HG02798 (cell line): ENCODE results near the gene MORC1.
"Not testable (repeated sequence)": the region's sequence is repeated elsewhere in the genome, so short reads cannot be mapped to it uniquely, and the experiment has no call there.

ENCODE experiments used
- ATAC-seq: cut with Tn5 transposase; IDR thresholded peaks from one replicate; pipeline ENCODE4 v1.9.1; 2021; ENCODE audit warnings: mild to moderate bottlenecking; ENCODE audit not compliant: unreplicated experiment, poor library complexity

The MORC1 gene, protein sequence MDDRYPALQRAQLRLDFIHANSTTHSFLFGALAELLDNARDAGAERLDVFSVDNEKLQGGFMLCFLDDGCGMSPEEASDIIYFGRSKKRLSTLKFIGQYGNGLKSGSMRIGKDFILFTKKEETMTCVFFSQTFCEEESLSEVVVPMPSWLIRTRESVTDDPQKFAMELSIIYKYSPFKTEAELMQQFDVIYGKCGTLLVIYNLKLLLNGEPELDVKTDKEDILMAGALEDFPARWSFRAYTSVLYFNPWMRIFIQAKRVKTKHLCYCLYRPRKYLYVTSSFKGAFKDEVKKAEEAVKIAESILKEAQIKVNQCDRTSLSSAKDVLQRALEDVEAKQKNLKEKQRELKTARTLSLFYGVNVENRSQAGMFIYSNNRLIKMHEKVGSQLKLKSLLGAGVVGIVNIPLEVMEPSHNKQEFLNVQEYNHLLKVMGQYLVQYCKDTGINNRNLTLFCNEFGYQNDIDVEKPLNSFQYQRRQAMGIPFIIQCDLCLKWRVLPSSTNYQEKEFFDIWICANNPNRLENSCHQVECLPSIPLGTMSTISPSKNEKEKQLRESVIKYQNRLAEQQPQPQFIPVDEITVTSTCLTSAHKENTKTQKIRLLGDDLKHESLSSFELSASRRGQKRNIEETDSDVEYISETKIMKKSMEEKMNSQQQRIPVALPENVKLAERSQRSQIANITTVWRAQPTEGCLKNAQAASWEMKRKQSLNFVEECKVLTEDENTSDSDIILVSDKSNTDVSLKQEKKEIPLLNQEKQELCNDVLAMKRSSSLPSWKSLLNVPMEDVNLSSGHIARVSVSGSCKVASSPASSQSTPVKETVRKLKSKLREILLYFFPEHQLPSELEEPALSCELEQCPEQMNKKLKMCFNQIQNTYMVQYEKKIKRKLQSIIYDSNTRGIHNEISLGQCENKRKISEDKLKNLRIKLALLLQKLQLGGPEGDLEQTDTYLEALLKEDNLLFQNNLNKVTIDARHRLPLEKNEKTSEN

DNA sequence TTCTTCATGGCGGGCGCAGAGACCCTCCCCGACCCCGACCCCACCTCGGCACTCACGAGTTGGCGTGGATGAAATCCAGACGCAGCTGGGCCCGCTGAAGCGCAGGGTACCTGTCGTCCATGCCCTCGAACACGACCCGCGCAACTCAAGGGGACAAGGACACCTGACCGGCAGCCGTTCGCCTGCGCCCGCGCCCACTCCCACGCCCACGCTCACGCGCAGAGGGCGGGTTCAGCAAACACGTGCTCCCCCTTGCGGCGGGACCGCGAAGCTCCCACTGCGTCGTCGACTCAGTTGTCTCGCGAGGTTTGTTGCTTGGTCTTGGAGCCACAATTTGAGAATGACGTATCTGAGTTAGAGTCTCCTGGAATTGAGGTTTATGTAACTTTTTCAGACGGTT lies at the start of gene MORC1:
TSS of gene MORC1 (minus strand) at position 196 of the 400 bp plus-strand sequence. CDS start at position 121, 75 bp downstream.
- ATAC-seq, result no peak

DNA sequence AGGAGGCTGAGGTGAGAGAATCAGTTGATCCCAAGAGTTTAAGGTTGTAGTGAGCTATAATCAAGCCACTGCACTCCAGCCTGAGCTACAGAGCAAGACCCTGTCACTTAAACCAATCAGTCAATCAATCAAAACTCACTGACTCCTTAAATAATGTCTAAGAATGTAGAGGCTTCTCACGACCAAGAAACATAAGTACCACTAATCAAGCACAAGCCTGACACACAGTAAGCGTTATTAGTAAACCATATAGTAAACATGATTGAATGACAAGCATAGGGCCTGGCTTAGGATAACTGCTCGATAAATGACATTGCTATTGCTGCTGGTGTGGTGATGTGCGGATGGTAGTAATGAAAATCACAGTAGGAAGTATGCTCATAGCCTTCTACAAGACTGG lies 48.0 kb upstream of the MORC1 start:
- no peak for ATAC-seq

DNA sequence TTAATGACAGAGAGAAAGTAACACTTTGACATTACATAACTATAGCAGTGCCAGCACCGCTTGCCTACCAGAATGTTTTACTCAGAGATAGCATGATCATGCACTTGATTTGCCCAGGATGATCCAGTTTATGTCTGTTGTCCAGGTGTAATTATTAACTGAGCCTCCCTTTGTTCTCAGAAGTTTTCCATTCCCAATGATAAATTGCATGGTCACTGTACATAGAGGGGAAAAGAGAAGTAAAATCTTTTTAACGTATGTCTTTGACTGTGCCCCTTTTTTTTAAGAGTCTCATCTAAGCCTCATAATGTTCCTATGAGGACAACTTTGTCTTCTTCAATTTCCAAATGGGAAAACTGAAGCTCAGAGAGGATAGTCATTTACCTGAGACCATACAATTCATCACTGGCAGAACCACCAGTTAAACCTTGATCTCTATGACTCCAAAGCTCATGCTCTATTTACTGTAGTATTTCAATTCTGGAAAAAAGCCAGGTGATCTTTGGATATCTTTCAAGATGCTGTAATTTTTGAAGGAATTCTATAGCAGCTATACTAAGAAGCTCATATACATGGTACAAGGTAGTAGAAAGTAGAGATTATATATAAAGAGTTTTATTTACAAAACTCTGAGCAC lies 43.7 kb upstream of the MORC1 start:
- no peak for ATAC-seq

DNA sequence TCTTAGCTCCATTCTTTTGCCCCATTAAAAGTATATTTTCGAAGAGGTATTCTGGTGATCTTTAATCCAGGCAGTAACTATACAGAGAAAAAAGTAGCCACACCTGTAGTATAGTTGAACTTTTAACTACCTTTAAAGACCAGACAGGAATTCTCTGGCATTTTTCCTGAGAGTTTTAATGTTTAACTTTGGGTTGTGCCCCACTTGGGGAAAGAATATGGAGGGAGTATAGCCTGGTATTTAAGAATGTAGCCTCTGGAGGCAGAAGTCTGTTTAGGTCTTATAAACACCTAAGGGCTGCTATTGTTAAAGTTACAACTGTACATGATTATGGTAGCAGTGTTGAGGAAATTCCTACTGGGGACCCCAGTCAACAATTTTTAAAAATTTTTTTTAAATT lies 37.9 kb upstream of the MORC1 start:
- ATAC-seq, result no peak

DNA sequence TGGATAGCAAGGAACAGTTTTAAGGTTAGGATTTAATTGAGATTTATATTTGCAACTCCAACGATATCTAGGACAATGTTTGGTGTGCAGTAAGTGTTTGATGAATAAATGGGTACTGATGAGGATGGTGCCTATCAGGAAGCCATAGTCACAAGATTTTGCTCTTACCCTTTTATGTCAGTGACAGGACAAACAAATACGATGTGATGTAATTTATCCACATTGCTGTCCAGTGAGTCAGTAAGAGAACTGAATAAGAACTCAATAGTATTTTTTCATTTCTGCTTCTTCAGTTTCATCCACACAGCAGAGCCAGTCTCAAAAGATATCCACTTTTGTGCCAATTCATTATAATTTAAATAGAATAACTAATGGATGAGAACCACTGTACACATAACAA lies 37.0 kb upstream of the MORC1 start:
- ATAC-seq, result no peak

DNA sequence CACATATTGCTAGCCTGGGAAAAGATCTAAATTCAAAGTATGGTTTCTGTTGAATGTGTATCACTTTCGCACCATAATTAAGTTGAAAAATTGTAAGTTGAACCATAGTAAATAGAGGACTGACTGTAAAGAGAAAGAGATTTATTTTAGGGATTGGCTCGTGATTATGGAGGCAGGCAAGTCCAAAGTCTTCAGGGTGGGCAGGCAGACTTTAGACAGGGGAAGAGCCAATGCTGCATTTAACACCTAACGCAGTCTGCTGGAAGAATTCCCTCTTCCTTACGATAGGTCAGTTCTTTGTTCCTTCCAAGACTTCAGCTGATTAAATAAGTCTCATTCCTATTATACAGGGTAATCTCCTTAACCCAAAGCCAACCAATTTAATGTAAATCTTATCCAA lies 34.4 kb upstream of the MORC1 start:
- ATAC-seq, result no peak

DNA sequence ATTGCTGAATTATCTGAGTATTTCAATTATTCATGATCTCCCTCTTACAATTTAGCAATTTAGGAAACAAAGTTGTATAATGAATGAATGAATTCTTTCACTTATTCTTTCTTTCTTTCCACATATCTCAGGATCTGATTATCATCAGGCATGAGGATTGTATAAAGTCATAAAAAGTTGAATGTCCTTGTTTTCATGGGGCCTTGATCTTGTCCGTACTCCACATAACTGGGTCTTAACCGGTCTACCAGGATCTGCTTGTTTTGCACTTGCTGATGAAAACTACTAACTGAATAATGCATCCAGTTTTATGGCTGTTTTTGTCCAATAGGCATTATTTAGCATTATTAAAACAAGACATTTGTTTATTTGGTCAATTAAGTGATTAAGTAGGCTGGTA lies 31.1 kb upstream of the MORC1 start:
- no peak for ATAC-seq

DNA sequence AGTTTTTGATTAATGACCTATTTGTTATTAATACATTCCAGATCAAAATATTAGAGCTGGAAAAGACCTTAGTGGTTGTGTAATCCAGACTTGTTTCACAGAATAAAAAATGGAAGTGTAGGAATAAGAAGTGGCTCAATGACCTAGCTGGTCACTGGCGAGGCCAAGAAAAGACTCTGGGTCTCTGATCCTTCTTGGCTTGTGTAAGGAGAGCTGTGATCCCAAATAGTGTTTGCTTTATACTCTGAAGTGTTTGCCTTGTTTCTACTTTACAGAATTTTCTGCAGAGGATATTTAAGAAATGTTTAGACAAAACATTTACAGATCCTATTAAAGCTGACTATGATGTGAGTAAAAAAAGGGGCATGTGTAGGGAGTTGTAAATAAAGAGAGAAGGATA lies 25.7 kb upstream of the MORC1 start:
- ATAC-seq, result no peak

DNA sequence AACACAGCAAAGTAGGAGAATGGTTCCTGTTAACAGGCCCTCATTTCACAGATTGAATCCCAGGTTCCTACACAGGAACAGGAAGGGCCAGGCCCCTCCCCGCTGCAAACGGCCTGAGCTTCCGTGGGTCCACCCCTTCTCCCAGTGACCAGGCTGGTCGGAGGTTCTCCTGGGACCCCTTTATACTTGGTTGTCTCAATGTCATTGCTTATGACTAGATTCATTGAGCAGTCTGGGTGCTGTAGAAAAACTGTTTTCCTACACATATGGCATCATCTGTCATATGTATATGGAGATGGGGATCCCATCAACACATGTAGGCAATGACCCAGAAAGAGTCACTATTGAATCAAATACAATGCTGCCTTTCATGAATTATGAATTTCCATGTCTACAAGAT lies 22.4 kb upstream of the MORC1 start:
- no peak for ATAC-seq

DNA sequence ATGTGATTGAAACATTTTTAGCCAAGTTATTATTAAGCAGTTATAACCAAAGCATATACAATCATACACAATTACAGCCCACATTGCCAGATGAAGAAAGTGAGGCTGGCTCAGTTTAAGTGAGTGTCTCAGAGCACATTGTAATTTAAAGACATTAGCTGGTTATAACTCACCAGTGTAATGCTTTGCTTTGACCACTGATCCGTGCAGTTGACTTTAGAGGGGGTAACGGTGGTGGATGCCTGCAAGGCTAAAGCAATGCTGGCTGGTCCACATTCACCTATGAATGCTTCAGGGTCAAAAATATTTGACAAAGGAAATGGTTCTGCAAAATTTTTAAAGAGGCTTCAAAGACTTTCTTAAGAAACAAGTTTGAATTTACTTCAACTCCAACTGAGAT lies 19.8 kb upstream of the MORC1 start:
- no peak for ATAC-seq

DNA sequence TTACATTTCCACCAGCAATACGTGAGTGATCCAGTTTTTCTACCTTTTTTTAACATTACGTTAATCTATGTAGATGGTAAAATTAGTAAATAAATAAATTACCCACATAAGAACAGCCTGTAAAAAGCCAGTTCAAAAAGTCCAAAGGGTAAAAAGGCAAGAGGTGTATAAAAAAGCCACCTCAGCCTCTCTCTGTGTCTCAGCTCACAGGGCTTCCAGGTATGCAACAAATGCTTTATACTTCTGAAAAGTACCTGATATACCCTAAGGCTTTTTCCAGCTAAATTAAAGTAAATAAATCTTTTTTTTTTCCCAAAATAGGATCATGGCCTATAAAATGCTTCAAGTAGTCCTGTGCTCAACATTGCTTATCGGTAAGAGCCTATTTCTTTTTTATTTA lies 18.6 kb upstream of the MORC1 start, which contains the start of gene C3orf85:
TSS of gene C3orf85 (plus strand) at position 197 of the 400 bp plus-strand sequence. CDS start at position 326, 129 bp downstream.
- no peak for ATAC-seq

DNA sequence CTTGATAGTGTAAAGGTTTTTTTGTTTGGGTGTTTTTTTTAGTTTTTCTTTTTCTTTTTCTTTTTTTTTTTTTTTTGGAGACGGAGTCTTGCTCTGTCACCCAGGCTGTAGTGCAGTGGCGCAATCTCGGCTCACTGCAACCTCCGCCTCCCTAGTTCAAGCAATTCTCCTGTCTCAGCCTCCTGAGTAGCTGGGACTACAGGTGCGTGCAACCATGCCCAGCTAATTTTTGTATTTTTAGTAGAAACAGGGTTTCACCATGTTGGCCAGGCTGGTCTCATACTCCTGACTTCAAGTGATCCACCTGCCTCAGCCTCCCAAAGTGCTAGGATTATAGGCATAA lies 15.5 kb upstream of the MORC1 start:
- ATAC-seq, result not testable (repeated sequence)

DNA sequence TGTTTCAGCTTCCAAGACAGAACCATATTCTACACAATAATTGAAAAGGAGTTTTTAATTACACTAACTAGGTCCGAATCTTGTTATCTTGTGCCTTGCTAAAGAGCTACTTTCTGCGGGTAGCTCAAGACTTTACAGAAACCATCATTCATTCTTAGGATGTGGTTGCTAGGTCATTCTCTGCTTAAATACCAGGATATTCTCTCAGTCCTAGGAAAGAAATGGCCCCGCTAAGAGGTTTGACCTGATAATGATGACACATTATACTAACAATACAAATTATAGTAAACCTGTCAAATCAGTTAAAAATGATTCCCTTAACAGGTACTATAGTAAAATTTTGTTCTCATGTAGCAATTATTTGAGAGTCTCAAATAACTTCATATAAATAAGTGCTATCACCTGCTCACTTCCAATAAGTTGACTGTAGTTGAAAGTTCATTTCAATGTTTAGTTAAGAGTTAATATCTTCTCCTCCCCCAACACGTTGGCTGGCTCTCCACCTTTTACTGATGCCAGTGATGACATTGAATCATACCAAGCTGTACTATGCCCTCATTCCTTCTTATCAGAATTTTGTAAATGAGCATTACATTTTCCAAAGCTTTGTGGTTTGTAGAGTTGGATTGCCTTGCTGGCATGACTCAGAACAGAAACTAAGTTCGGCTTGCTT lies 15.0 kb upstream of the MORC1 start:
- no peak for ATAC-seq

DNA sequence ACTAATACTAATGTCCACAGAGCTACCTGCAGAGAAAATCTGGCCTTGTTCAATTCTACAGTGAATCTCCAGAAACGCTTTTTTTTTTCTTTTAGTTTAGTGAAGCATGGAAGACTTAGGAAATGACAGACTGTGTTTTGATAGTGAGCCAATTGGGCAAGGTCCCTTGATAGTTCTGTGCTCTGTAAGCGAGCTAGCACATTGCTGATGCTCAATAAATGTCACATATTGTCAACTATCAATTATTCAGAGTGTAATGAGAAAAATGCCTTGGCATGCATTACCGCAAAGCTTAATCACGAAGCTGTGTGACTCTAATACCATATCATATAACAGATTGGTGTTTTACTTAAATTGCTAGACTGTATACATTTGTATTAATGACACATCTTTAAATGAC lies 13.3 kb upstream of the MORC1 start:
- ATAC-seq, result no peak

DNA sequence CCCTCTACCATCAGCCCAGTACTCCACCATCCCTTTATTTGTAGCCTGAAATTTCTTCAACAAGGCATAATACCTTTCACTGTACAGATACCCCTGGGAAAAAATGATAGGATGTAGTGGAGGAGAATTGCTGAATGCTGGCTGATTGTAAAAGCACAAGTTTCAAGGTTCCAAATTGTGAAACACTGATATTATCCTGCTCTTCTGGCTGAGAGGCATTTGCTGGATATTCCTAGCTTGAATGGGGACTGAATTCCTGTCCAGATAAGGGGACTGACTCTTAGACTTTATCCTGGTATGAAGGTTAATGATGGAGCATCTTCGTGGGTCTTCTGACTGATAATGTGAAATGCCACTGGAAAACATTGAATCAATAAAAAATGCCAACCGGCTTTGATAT lies 9.6 kb upstream of the MORC1 start:
- no peak for ATAC-seq

DNA sequence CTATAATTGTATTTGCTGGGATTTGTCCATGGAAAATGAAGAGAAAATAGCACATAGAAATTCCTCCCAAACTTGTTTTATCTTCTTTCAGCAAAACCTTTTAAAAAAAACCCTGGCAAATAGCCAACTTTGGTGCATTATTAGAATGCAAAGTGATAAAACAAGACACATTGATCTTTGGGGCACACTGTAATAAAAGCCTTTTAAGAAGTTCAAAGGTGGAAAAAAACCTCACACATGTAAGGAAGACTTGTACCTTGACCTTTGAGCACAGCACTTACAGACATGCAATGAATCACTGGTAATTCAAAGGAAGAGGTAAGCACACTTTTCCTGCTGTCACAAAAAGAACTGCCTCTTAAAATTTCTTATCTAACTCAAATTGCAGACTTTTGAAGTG lies 8.0 kb upstream of the MORC1 start:
- ATAC-seq, result no peak

DNA sequence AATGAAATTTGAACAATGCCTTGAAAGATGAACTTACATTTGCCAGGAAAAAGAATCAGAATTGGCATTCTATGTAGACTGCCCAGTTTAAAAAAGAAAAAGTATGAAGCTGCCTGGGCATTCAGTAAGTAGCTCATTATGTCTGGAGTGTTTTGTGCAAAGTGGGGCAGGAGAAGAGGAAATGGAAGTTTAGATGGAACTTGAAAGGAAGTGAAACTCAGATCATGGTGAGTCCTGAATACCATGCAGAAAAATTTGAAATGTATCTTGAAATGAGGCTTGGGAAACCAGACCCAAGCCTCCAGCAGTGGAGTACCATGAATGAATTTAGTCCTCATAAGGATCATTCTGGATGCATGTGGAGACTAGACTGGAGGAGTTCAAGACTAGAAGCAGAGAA lies 4.8 kb upstream of the MORC1 start:
- no peak for ATAC-seq

DNA sequence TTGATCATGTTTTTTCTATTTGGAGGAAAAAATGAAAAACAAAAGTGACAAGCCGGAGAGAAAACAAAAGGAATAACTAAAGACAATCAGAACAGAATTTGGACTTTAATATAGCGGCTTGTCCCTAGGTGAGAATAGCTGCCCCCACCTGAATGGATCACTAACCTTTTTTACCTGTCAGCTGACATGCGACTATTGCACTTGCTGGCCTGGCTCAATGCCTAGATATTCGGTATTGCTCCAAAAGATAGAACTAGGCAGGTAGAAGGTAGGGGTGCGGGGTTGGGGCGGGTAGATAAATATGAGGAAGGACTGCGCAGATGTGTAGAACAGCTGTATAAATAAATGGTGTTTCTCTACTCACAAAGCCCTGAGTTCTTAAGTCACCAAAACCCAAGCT lies 650 bp upstream of the MORC1 start:
- no peak for ATAC-seq

DNA sequence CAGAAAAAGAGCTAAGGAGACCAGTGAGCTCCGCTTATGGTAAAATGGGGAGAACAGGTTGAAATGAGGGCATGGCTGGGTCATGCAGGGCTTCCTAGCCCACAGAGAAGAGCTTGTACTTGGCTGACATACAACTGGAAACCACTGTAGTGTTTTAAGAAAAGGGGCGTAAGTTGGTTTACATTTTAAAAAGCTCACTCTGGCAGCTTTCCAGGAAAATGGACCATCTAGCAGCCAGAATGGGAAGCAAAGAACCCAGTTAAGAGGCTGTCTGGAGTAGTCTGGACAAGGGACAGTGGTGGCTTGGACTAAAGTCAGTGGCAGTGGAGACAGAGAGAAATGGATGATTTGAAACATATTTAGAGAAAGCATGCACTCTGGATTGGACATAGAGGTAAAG lies 1.9 kb downstream of the MORC1 start:
- no peak for ATAC-seq

DNA sequence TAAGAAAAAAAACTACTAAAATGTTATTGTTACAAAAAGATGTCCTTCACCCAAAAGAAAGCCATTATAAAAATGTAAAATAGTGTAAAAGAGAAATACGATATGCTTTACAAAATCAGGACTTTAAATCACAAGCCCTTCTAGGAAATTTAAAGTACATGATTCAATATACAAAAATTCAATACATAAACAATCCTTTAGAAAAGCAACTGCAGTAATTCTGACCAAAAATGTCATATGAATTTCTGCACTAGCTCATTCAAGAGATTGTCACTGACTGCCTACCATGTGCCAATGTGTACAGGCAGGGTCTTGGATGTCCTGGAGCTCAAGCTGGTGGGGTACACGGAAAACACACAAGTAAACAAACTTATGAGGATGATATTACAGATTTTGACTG lies 2.5 kb downstream of the MORC1 start:
- ATAC-seq, result no peak
